ENCODE measurements around the gene LYZL6. TPM values are rescaled to one million over a fixed set of nuclear protein-coding genes. Genes with fewer than 3 reads are reported as not detected.
"Not testable (repeated sequence)": the region's sequence is repeated elsewhere in the genome, so short reads cannot be mapped to it uniquely, and the experiment has no call there.

LYZL6 gene
- total RNA-seq, 2 experiments from 2014 or later, result not detected

- CTCF ChIA-PET, result no interaction called here
- POLR2A ChIA-PET, result interaction anchor here (0.6 kb wide), 1 partner anchor 43 kb away, joined by 3 read pairs; no protein-coding TSS in a partner anchor
These were observed 20.1 kb upstream of the LYZL6 start for GRCh38 chr17:35963663-35964062.

- CTCF ChIA-PET, result no interaction called here
- POLR2A ChIA-PET, result no interaction called here
These were observed 10.2 kb upstream of the LYZL6 start for GRCh38 chr17:35953720-35954119.

- POLR2A ChIA-PET, result interaction anchor here (0.7 kb wide), 1 partner anchor 200 kb away, joined by 6 read pairs; no protein-coding TSS in a partner anchor
- CTCF ChIA-PET, result interaction anchor here (1.0 to 2.4 kb wide), 2 partner anchors 27 to 100 kb away, joined by 6 read pairs; no protein-coding TSS in a partner anchor
These were observed 5.9 kb upstream of the LYZL6 start for GRCh38 chr17:35949401-35949800.

GRCh38 chr17:35948092-35948491, 4.6 kb upstream of the LYZL6 start:
- POLR2A ChIA-PET, result no interaction called here
- CTCF ChIA-PET, result interaction anchor here (0.7 to 2.4 kb wide), 6 partner anchors 13 to 142 kb away, joined by 3 to 6 read pairs (median 4); partner anchors contain the start of gene CCL3

DNA sequence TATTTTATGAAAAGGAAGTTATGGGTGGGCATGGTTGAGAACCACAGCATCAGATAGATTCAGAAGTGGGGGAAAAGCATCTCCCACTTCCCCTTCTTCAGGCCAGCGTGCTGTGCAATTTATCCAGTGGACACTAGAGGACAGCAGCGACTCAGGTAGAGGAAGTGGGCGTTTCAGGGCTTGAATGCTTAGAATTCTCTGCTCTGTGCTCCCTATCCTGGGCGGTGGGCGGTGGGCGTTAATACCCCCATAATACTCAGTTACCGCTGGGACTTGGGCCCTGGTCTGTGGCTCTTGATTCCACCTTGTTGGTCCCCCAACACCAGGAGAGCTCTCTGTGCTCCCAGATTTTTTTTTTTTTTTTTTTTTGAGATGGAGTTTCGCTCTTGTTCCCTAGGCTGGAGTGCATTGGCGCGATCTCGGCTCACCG, 3.7 kb upstream of the LYZL6 start:
- POLR2A ChIA-PET, result no interaction called here
- CTCF ChIA-PET, result interaction anchor here (0.6 to 1.7 kb wide), 8 partner anchors 11 to 143 kb away, joined by 3 to 6 read pairs (median 4); partner anchors contain the start of gene CCL3

DNA sequence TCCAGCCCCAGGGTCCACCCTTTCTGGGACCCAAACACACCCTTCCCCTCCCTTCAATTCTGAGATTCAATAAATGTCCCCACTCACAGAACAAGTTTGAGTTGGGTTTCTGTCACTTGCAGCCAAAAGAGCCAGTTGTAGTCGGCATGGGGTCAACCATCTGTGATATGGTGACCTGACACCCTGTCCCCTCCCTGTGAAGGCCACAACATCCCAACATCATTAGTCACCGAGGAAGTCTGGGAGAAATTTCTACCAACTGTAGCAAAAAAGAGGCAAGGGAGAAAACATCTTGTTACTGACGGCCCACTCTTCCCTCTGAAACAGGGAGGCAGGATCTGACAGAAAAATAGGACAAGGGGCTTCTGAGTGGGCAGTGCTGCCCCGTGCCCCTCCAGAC, 638 bp upstream of the LYZL6 start:
- POLR2A ChIA-PET, result no interaction called here
- CTCF ChIA-PET, result interaction anchor here (0.6 to 0.8 kb wide), 2 partner anchors 54 to 139 kb away, joined by 3 read pairs; no protein-coding TSS in a partner anchor

- ChIA-PET POLR2A (no interaction called here), CTCF (interaction anchor here (0.8 to 1.0 kb wide), 2 partner anchors 24 to 34 kb away, joined by 3 read pairs; no protein-coding TSS in a partner anchor)
These were observed 826 bp downstream of the LYZL6 start for GRCh38 chr17:35942588-35943186.

- CTCF ChIA-PET, result interaction anchor here (0.7 kb wide), 1 partner anchor 63 kb away, joined by 4 read pairs; no protein-coding TSS in a partner anchor
- POLR2A ChIA-PET, result not testable (repeated sequence)
These were observed 5.0 kb downstream of the LYZL6 start for GRCh38 chr17:35938492-35938891.

DNA sequence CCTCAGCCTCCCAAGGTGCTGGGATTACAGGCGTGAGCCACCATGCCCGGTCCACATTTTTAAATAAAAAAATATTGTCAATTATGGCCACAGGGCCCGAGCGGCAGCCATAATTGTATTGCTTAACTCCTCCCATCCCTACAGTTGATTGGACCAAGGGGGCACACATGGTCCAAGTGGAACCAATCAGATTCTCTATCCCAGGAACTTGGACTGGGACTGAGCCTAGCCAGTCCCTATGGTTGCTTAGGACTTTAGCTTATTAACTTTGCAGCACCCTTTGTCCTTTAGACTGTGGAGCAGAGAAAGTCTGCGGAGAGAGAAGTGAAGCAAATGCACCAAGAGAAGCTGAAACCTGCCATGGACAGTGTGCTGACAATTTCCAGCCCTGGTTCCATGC, 7.5 kb downstream of the LYZL6 start:
- CTCF ChIA-PET, result interaction anchor here (0.6 kb wide), 1 partner anchor 11 kb away, joined by 4 read pairs; no protein-coding TSS in a partner anchor
- POLR2A ChIA-PET, result no interaction called here

DNA sequence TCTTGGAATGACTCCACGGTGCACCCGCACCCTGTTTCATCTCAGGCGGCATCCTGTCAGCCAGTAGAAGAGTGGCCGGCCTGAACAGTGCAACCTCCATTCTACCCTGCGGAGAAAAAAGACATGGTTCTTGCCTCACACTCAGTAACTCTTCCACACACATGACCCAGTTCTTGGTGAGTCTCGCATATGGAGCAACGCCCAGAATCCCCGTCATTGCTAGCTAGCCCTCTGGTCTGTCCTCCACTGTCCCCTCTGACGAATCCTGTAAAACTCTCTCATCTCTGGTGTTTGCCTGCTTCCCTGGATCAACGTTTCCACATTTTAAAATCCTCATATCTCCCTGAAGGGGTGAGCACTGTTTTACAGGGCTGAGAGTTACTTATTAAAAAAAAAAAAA, 8.8 kb downstream of the LYZL6 start:
- CTCF ChIA-PET, result interaction anchor here (0.8 kb wide), 1 partner anchor 12 kb away, joined by 4 read pairs; no protein-coding TSS in a partner anchor
- POLR2A ChIA-PET, result no interaction called here

GRCh38 chr17:35932586-35932985, 10.9 kb downstream of the LYZL6 start:
- POLR2A ChIA-PET, result no interaction called here
- CTCF ChIA-PET, result no interaction called here

GRCh38 chr17:35931794-35932425, 11.6 kb downstream of the LYZL6 start:
- ChIA-PET POLR2A (interaction anchor here (0.7 to 1.0 kb wide), 2 partner anchors 36 to 99 kb away, joined by 3 read pairs; no protein-coding TSS in a partner anchor), CTCF (interaction anchor here (0.8 kb wide), 1 partner anchor 10 kb away, joined by 3 read pairs; no protein-coding TSS in a partner anchor)

- POLR2A ChIA-PET, result interaction anchor here (0.7 to 1.3 kb wide), 3 partner anchors 9 to 60 kb away, joined by 3 to 12 read pairs (median 3); partner anchors contain the start of gene CCL5
- CTCF ChIA-PET, result interaction anchor here (0.8 kb wide), 1 partner anchor 219 kb away, joined by 3 read pairs; no protein-coding TSS in a partner anchor
These were observed 13.1 kb downstream of the LYZL6 start, which contains the start of gene RDM1 for GRCh38 chr17:35930211-35931065. Gene RDM1, minus strand, starts transcription at chr17:35930773. Its CDS starts 46 bp downstream, at chr17:35930727.

DNA sequence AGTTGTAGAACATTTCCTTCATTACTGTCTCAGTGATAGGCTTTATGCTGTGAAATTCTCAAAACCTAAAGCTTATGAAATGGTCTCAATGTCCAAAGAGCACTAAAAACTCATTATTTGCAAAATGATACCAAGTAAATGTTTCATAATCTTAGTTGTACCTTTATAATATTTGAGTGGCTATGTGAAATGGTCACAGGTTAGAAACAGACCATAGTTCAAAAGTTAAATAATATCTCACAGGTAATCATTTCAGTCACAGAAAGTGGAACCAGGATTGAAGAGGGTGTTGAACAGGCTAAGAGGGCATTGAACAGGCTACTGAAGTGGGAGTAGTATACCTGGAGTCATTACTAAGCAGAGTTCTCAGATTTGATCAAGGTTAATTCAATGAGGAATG, 15.8 kb downstream of the LYZL6 start:
- ChIA-PET CTCF (interaction anchor here (1.6 kb wide), 1 partner anchor 29 kb away, joined by 4 read pairs; no protein-coding TSS in a partner anchor), POLR2A (no interaction called here)

- ChIA-PET CTCF (interaction anchor here (1.1 to 1.4 kb wide), 2 partner anchors 23 to 75 kb away, joined by 4 to 5 read pairs; no protein-coding TSS in a partner anchor), POLR2A (interaction anchor here (1.3 kb wide), 1 partner anchor 28 kb away, joined by 3 read pairs; no protein-coding TSS in a partner anchor)
These were observed 19.9 kb downstream of the LYZL6 start for GRCh38 chr17:35923609-35924114.

- CTCF ChIA-PET, result interaction anchor here (0.7 kb wide), 2 partner anchors 42 to 200 kb away, joined by 3 to 6 read pairs; no protein-coding TSS in a partner anchor
These were observed 23.3 kb downstream of the LYZL6 start for GRCh38 chr17:35920229-35920628.

DNA sequence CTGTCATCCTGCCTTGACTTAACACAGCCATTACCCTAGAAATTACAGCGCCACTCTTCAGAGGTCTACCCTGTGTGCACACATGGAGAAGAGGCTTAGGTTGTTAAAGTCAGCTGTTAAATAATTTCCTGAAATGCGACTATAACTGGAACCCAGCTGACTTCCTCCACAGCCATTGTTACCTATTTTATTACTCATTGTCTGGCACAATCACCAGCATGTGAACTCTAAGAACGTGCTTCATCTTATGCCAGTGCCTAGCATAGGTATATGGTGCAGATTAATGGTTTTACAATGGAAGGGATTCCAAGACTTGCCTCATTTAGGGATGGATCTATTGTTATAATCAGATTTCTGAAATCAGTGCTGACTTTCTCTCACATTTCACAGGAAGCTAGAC, 24.8 kb downstream of the LYZL6 start:
- ChIA-PET POLR2A (no interaction called here), CTCF (interaction anchor here (1.4 kb wide), 1 partner anchor 24 kb away, joined by 3 read pairs; no protein-coding TSS in a partner anchor)

More at GRCh38 chr17:35920229-35920628, 23.3 kb downstream of the LYZL6 start:
- POLR2A ChIA-PET, result no interaction called here

DNA sequence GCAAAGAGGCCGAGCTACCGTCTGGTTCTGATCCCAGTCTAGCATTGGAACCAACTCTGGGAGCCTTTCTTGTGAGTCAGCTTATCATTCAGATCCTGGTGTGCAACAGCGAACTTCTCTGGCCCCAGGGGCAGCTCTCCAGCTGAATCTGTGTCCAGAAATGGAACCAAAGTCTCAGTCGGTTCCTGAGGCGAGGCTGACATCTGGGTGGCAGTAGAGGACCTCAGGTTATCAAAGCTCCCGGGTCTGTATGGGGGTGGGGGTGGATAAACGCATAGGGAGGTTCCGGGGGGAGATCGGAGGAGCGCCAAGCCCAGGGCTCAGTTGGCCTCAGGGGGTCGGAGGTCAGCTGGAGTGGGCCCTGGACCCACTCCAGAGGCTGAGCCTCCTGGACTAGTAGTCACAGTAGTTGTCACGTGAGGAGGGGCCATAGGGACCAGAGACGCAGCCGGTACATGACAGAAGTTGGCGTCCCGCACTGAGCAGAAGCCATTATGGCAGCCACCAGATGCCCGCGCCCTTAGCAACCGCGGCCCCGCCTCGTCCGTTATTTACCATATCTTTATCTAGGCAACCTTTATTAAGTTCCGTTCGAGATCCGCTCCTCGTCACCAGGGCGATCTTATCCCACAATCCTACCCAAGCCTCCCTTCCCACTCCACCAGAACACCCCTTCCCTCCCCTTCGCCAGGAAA, 25.8 kb downstream of the LYZL6 start:
- ChIA-PET POLR2A (no interaction called here), CTCF (interaction anchor here (1.7 kb wide), 1 partner anchor 16 kb away, joined by 3 read pairs; no protein-coding TSS in a partner anchor)
